Astrocyte (in vitro differentiated cells and primary cell): ENCODE results near the gene CCT8.

Experiments
- CTCF ChIP-seq: IDR thresholded peaks from 2 replicates; pipeline ENCODE4 v1.5.1; 2011; ENCODE audit warnings: low read depth, mild to moderate bottlenecking, inconsistent platforms, low read length, moderate library complexity; ENCODE audit not compliant: insufficient read depth
- EZH2 ChIP-seq: IDR thresholded peaks from 2 replicates; pipeline ENCODE4 v1.6.1; 2012; ENCODE audit warnings: mild to moderate bottlenecking, low read length, inconsistent platforms; ENCODE audit not compliant: insufficient read depth

GRCh38 chr21:29034678-29035077 lies 38.8 kb downstream of the CCT8 start:
- TF ChIP-seq EZH2 (no peak), CTCF (no peak)
